HL-60 (cell line): Measurements from ENCODE around the gene OR6B3.

ENCODE experiments used
- GABPA ChIP-seq: IDR thresholded peaks from 2 replicates; pipeline ENCODE4 v1.6.1; 2012; ENCODE audit warnings: low read depth
- POLR2AphosphoS5 ChIP-seq: IDR thresholded peaks from 2 replicates; pipeline ENCODE4 v1.6.1; 2012; ENCODE audit warnings: low read depth
- SPI1 ChIP-seq: IDR thresholded peaks from 2 replicates; pipeline ENCODE4 v1.6.1; 2012; ENCODE audit warnings: low read depth, mild to moderate bottlenecking, borderline replicate concordance
- TF ChIP-seq, protein P1 (sequence below): IDR thresholded peaks from one replicate; pipeline ENCODE4 v1.5.1; 2011; ENCODE audit warnings: low read length, control low read depth, inconsistent platforms; ENCODE audit not compliant: insufficient read depth
- TF ChIP-seq, protein P2 (sequence below): IDR thresholded peaks from 2 replicates; pipeline ENCODE4 v1.6.1; 2012; ENCODE audit warnings: low read depth; ENCODE audit not compliant: insufficient replicate concordance

DNA sequence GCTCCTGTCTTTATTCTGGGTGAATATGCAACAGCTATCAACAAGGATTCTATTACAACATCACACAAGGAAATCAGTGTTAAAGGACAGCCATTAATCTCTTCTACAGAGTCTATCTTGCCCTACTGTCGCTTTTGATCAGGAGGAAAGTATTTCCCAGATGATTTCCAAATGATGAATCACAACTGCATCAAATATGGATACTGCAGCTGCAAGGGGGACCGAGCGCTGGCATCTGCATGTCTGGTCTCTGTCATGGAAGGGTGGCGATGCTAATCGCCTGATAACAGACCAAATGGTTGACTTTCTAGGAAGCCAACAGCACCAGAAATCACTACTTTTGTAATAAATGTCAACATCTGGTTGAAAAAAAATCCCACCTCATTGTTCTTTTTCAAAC lies 21.2 kb upstream of the OR6B3 start:
- TF ChIP-seq, protein P1, sequence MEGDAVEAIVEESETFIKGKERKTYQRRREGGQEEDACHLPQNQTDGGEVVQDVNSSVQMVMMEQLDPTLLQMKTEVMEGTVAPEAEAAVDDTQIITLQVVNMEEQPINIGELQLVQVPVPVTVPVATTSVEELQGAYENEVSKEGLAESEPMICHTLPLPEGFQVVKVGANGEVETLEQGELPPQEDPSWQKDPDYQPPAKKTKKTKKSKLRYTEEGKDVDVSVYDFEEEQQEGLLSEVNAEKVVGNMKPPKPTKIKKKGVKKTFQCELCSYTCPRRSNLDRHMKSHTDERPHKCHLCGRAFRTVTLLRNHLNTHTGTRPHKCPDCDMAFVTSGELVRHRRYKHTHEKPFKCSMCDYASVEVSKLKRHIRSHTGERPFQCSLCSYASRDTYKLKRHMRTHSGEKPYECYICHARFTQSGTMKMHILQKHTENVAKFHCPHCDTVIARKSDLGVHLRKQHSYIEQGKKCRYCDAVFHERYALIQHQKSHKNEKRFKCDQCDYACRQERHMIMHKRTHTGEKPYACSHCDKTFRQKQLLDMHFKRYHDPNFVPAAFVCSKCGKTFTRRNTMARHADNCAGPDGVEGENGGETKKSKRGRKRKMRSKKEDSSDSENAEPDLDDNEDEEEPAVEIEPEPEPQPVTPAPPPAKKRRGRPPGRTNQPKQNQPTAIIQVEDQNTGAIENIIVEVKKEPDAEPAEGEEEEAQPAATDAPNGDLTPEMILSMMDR = no peak
- TF ChIP-seq POLR2AphosphoS5 (no peak), GABPA (no peak), SPI1 (no peak)
- TF ChIP-seq, protein P2, sequence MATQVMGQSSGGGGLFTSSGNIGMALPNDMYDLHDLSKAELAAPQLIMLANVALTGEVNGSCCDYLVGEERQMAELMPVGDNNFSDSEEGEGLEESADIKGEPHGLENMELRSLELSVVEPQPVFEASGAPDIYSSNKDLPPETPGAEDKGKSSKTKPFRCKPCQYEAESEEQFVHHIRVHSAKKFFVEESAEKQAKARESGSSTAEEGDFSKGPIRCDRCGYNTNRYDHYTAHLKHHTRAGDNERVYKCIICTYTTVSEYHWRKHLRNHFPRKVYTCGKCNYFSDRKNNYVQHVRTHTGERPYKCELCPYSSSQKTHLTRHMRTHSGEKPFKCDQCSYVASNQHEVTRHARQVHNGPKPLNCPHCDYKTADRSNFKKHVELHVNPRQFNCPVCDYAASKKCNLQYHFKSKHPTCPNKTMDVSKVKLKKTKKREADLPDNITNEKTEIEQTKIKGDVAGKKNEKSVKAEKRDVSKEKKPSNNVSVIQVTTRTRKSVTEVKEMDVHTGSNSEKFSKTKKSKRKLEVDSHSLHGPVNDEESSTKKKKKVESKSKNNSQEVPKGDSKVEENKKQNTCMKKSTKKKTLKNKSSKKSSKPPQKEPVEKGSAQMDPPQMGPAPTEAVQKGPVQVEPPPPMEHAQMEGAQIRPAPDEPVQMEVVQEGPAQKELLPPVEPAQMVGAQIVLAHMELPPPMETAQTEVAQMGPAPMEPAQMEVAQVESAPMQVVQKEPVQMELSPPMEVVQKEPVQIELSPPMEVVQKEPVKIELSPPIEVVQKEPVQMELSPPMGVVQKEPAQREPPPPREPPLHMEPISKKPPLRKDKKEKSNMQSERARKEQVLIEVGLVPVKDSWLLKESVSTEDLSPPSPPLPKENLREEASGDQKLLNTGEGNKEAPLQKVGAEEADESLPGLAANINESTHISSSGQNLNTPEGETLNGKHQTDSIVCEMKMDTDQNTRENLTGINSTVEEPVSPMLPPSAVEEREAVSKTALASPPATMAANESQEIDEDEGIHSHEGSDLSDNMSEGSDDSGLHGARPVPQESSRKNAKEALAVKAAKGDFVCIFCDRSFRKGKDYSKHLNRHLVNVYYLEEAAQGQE = no peak
